IPS DF 4.7 (cell line): ENCODE measurements around the gene PCDH10.
"Not testable (repeated sequence)": the region's sequence is repeated elsewhere in the genome, so short reads cannot be mapped to it uniquely, and the experiment has no call there.

Experiments
- DNase-seq: peaks from one replicate; pipeline ENCODE4 v3.0.0-alpha.2; 2013; ENCODE audit warnings: low spot score; ENCODE audit errors: extremely low read depth

The PCDH10 gene

DNA sequence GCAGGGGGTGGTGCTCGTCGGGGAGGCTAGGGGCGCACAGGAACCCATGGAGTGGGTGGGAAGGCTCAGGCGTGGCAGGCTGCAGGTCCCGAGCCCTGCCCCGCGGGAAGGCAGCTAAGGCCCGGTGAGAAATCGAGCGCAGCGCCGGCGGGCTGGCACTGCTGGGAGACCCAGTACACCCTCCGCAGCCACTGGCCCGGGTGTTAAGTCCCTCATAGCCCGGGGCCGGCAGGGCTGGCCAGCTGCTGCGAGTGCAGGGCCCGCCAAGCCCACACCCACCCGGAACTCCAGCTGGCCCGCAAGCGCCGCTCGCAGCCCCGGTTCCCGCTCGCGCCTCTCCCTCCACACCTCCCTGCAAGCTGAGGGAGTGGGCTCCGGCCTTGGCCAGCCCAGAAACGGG, 91.4 kb downstream of the PCDH10 start:
- DNase-seq, result not testable (repeated sequence)
